ENCODE measurements around the gene AP3B1.
"Not testable (repeated sequence)": the region's sequence is repeated elsewhere in the genome, so short reads cannot be mapped to it uniquely, and the experiment has no call there.

The AP3B1 gene

GRCh38 chr5:78245136-78245535 is 49.4 kb downstream of the AP3B1 start:
- DNase-seq (ENCODE audit: low read depth in 1 of 2, low spot score in 1 of 2), result no peak

GRCh38 chr5:78243639-78244038 is 50.9 kb downstream of the AP3B1 start:
- no peak for DNase-seq (ENCODE audit: low read depth in 1 of 2, low spot score in 1 of 2)

GRCh38 chr5:78243091-78243490 is 51.4 kb downstream of the AP3B1 start:
- DNase-seq (ENCODE audit: low read depth in 1 of 2, low spot score in 1 of 2), result no peak

- no peak for DNase-seq (ENCODE audit: low read depth in 1 of 2, low spot score in 1 of 2)
These were observed 52.5 kb downstream of the AP3B1 start for GRCh38 chr5:78242001-78242400.

GRCh38 chr5:78237911-78238310 is 56.6 kb downstream of the AP3B1 start:
- no peak for DNase-seq (ENCODE audit: low read depth in 1 of 2, low spot score in 1 of 2)

DNA sequence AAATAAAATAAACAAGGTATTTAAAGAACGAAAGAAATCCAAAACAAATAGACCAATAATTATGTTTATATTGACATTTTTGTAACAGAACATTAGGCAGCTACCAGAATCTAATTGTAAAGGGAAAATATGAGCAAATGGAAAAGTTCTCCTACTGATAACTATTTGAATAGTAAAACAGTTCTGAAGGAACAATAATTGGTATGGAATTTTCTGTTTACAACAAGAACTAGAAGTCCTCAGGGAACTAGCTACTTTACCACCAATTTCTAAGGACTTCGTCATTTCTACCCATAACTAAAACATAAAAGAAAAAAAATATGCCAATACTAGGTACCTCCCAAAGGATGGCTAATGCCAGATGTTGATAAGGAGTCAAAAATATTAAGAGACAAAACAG is 58.5 kb downstream of the AP3B1 start:
- no peak for DNase-seq (ENCODE audit: low read depth in 1 of 2, low spot score in 1 of 2)

- no peak for DNase-seq (ENCODE audit: low read depth in 1 of 2, low spot score in 1 of 2)
These were observed 59.2 kb downstream of the AP3B1 start for GRCh38 chr5:78235289-78235688.

GRCh38 chr5:78234804-78235203 is 59.7 kb downstream of the AP3B1 start:
- no peak for DNase-seq (ENCODE audit: low read depth in 1 of 2, low spot score in 1 of 2)

GRCh38 chr5:78232163-78232562 is 62.3 kb downstream of the AP3B1 start:
- no peak for DNase-seq (ENCODE audit: low read depth in 1 of 2, low spot score in 1 of 2)

DNA sequence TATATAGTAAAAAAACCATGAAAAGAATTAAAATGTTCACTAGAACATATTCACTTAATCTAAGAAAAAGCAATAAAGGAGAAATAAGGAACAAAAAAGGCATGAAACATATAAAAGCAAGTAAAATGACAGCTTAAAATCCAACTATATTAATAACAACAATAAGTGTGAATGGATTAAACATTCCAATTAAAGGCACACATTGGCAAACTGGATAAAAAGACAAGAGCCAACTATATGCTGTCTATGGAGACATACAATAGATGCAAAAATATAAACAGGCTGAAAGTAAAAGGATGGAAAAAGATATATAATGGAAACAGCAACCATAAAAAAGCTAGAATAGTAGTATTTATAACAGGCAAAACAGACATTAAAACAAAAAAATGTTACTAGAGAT is 70.1 kb downstream of the AP3B1 start:
- no peak for DNase-seq (ENCODE audit: low read depth in 1 of 2, low spot score in 1 of 2)

DNA sequence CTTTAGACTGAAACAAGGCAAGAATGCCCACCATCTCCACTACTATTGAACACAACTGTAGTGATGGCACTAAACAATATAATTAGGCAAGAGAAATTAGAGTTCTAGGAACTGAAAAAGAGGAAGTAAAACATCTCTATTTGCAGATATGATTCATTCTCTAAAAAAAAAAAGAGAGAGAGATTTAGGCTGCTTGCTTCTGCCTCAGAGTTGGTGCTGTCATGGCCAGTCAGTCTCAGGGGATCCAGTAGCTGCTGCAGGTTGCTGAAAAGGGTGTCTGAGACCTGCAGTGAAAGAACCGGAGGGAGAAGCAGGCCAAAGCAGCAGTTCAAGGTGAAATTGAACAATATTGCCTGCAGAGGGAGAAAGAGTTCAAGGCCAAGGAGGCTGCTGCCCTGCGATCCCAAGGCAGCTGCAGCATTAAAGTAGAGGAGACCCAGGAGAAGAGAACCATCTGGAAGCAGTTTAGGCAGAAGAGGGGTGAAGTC is 72.5 kb downstream of the AP3B1 start:
- DNase-seq (ENCODE audit: low read depth in 1 of 2, low spot score in 1 of 2), result no peak

GRCh38 chr5:78221467-78221866 is 73.0 kb downstream of the AP3B1 start:
- no peak for DNase-seq (ENCODE audit: low read depth in 1 of 2, low spot score in 1 of 2)

DNA sequence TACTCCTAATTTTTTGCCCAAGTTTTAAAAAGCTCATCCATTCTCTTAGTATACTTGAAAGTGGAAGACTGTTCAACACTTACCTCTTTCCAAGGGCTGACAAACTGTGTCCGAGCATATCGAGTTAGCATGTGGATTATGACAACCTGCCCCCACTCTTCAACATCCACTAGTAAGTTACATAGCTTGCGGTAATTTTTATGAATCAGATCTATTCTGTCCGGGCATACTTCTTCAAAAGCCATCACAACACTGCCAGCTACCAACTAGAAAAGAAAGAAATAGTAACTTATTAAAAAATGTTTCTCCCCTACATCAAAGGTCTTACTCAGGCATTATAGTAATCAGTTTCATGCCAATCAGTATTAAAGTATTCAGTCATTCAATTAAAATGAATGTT is 78.5 kb downstream of the AP3B1 start:
- no peak for DNase-seq (ENCODE audit: low read depth in 1 of 2, low spot score in 1 of 2)

DNA sequence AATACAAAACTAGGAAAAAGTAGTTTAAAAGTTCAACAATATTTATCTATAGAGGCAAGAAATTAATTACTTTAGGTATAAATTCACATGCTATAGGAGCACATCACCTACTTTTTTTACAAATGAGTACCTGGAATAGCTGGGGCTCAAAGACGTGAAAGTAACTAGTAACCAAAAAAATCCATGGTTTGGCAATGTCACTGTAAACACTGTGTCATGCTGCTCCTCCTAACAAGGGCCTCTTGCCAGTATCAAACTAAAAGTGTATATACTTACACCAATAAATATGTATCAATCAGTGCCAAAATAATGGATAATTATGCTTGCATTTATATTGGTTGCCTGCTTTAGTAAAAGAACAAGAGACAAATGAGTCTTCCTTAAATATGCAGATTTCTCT is 78.9 kb downstream of the AP3B1 start:
- DNase-seq (ENCODE audit: low read depth in 1 of 2, low spot score in 1 of 2), result no peak

DNA sequence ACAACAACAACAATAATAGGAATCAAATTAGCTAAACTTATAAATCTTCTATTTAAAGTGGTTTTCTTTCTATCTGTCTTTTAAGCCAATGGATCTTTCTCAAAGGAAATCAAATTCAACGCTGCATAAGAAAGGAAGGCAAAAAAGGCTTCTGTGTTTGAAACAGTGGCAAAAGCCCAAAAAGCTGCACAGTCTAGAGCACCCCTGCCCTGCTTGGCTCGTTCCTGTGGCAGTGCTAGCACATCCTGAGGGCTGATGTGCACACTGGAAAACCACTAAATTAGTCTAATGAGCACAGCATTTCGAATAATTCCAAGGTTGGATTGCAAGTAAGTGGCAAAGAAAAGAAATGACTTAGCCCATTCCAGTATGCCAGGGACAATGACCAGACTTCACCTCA is 80.7 kb downstream of the AP3B1 start:
- DNase-seq (ENCODE audit: low read depth in 1 of 2, low spot score in 1 of 2), result no peak

- no peak for DNase-seq (ENCODE audit: low read depth in 1 of 2, low spot score in 1 of 2)
These were observed 83.4 kb downstream of the AP3B1 start for GRCh38 chr5:78211052-78211451.

GRCh38 chr5:78204241-78204640 is 90.3 kb downstream of the AP3B1 start:
- DNase-seq (ENCODE audit: low read depth in 1 of 2, low spot score in 1 of 2), result no peak

DNA sequence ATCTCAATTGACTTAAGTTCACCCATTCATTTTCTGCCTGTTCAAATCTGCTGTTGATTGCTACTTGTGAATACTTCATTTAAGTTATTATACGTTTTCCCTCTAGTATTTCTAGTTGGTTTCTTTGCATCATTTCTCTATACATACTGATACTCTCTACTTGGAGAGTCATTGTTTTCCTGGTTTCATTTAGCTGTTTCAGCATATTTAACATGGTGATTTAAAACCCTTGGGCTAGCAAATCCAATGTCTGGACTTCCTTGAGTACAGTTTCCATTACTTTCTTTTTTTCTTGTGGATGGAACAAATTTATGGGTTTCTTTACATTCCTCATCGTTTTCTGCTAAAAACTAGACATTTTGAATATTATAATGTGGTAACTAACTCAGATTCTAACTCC is 90.7 kb downstream of the AP3B1 start:
- DNase-seq (ENCODE audit: low read depth in 1 of 2, low spot score in 1 of 2), result no peak

GRCh38 chr5:78190402-78190801 is 104.1 kb downstream of the AP3B1 start:
- DNase-seq (ENCODE audit: low read depth in 1 of 2, low spot score in 1 of 2), result no peak

DNA sequence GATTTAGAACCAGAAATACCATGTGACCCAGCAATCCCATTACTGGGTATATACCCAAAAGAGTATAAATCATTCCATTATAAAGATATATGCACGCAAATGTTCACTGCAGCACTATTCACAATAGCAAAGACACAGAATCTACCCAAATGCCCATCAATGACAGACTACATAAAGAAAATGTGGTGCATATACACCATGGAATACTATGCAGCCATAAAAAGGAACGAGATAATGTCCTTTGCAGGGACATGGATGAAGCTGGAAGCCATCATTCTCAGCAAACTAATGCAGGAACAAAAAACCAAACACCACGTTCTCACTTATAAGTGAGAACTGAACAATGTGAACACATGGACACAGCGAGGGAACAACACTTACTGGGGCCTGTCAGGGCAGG is 105.8 kb downstream of the AP3B1 start:
- DNase-seq (ENCODE audit: low read depth in 1 of 2, low spot score in 1 of 2), result not testable (repeated sequence)

- no peak for DNase-seq (ENCODE audit: low read depth in 1 of 2, low spot score in 1 of 2)
These were observed 107.3 kb downstream of the AP3B1 start for GRCh38 chr5:78187172-78187571.

DNA sequence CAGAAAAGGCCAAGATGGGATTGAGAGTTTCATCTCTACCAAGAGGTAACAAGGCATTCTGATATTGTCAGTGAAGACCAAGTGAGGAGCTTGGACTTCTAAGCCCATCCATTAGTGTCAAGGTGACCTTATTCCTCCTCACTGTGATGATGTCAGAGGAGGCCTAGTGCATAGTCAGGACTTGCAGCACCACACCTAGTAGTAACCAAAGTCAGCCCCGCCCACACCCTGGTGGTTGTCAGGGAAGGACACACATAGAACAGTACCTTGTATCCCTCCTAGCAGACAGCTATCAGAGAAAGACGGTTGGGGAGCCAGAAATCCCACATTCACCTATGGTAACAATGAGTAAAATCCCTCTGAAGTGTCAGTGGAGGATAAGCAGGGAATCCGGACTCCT is 111.7 kb downstream of the AP3B1 start:
- no peak for DNase-seq (ENCODE audit: low read depth in 1 of 2, low spot score in 1 of 2)

DNA sequence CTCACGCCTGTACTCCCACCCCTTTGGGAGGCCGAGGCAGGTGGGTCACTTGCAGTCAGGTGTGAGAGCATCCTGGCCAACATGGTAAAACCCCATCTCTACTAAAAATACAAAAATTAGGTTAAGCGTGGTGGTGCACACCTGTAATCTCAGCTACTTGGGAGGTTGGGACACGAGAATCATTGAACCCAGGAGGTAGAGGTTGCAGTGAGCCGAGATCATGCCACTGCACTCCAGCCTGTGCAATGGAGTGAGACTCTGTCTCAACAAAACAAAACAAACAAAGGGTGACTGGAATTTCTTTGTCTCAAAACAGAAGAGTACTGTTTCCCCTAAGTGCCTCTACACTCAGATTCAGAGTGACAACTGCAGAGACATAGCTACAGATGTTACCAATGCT is 116.1 kb downstream of the AP3B1 start:
- no peak for DNase-seq (ENCODE audit: low read depth in 1 of 2, low spot score in 1 of 2)

- not testable (repeated sequence) for DNase-seq (ENCODE audit: low read depth in 1 of 2, low spot score in 1 of 2)
These were observed 124.2 kb downstream of the AP3B1 start for GRCh38 chr5:78170335-78170734.
